ENCODE results near the gene COQ8B.

DNA sequence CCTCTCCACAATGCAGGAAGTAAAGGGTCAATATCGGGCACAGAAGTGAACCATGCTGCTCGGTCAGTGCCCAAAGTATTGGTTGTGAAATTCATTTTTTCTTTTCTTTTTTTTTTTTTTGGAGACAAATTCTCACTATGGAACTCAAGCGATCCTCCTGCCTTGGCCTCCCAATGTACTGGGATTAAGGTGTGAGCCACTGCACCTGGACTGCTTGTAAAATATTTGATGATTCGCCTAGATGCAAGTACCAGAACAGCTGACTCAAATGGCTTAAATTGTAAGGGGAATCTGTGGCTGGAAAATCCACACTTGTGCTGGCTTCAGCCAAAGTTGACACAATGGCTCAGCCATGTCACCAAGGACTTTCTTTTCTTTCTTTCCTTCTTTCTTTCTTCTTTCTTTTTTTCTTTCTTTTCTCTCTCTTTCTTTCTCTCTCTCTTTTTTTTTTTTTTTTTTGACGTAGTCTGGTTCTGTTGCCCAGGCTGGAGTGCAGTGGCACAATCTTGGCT, 69.9 kb downstream of the COQ8B start:
- TF ChIP-seq, protein P1, sequence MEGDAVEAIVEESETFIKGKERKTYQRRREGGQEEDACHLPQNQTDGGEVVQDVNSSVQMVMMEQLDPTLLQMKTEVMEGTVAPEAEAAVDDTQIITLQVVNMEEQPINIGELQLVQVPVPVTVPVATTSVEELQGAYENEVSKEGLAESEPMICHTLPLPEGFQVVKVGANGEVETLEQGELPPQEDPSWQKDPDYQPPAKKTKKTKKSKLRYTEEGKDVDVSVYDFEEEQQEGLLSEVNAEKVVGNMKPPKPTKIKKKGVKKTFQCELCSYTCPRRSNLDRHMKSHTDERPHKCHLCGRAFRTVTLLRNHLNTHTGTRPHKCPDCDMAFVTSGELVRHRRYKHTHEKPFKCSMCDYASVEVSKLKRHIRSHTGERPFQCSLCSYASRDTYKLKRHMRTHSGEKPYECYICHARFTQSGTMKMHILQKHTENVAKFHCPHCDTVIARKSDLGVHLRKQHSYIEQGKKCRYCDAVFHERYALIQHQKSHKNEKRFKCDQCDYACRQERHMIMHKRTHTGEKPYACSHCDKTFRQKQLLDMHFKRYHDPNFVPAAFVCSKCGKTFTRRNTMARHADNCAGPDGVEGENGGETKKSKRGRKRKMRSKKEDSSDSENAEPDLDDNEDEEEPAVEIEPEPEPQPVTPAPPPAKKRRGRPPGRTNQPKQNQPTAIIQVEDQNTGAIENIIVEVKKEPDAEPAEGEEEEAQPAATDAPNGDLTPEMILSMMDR (IDR thresholded peaks at IDR 0.05) = no peak
- TF ChIP-seq POLR2A (IDR thresholded peaks at IDR 0.05) = no peak
- no peak for TF ChIP-seq EP300 (IDR thresholded peaks at IDR 0.05)
- no peak for TF ChIP-seq POLR2AphosphoS5 (IDR thresholded peaks at IDR 0.05)

Data from upper lobe of left lung (tissue), 4 donors.